HCT116 (cell line): Measurements from ENCODE around the gene RNASEH2C. TPM values are rescaled to one million over a fixed set of nuclear protein-coding genes. Genes with fewer than 3 reads are reported as not detected.

Experiments
- ATAC-seq: fragments of 200-7000 bp; cut with Tn5 transposase; 2 replicates; pipeline ENCODE4 v1.9.1; 2020; ENCODE audit warnings: mild to moderate bottlenecking, moderate library complexity
- BruUV-seq: library from RNA; stranded (reverse); fragments of 400-500 nt; replicated peaks from 2 replicates; lab custom pipeline; 2021; lab: Mats Ljungman, UMichigan
- CTCF ChIA-PET: fragments of 300-600 bp; sonication (Branson Sonifier 250); formaldehyde crosslinking; loops from one replicate; lab custom pipeline; 2021; ENCODE audit warnings: antibody characterized with exemption; lab: Charles Lee
- POLR2A ChIA-PET: fragments of 300-600, 350-600 bp; sonication (Branson Sonifier 250); formaldehyde crosslinking; loops from one replicate; lab custom pipeline; 2021; ENCODE audit warnings: antibody characterized with exemption; lab: Charles Lee
- RAD21 ChIA-PET, 2 experiments: fragments of 300-600 bp; sonication (Branson Sonifier 250); formaldehyde crosslinking; loops; one replicate each; lab custom pipeline; 2023; ENCODE audit warnings: low total read pairs in 2 of 2; ENCODE audit not compliant: uncharacterized antibody in 2 of 2, unreplicated experiment in 2 of 2, low non-redundant PET in 1 of 2; lab: Charles Lee
- DNase-seq: peaks from one replicate; pipeline ENCODE4 v3.0.0-alpha.2; 2010; ENCODE audit warnings: low read depth, low spot score
- H2AFZ ChIP-seq: fragments of 200-600 bp; shearing (Covaris generic), sonication (generic); 2 replicates; pipeline ENCODE4 v1.6.1; 2017; ENCODE audit warnings: low read depth, mixed run types, mixed read lengths, antibody characterized with exemption, low read length; ENCODE audit not compliant: poor library complexity, severe bottlenecking
- H3K27ac ChIP-seq: 2 replicates; pipeline ENCODE4 v1.5.1; 2012; ENCODE audit warnings: low read depth, low read length
- H3K27me3 ChIP-seq: fragments of 200-600 bp; sonication (generic); 2 replicates; pipeline ENCODE4 v1.6.1; 2016; ENCODE audit warnings: mixed run types, low read length, mixed read lengths; ENCODE audit not compliant: insufficient read depth
- H3K36me3 ChIP-seq, 2 experiments: fragments of 200-500 bp in 1 of 2; fragments of 200-600 bp in 1 of 2; sonication (Bioruptor generic) in 1 of 2; sonication (generic) in 1 of 2; 2 replicates each; pipeline versions ENCODE4 v1.5.1 to v1.6.1; 2014 to 2016; ENCODE audit warnings: low read length in 2 of 2, inconsistent platforms in 1 of 2, mixed read lengths in 1 of 2, mixed run types in 1 of 2; ENCODE audit not compliant: insufficient read depth in 2 of 2, control insufficient read depth in 1 of 2
- H3K4me1 ChIP-seq, 2 experiments: fragments of 200-600 bp in 1 of 2; sonication (generic) in 1 of 2; 2 replicates each; pipeline versions ENCODE4 v1.5.1 to v1.6.1; 2012 to 2017; ENCODE audit warnings: low read length in 2 of 2, inconsistent platforms in 1 of 2, mild to moderate bottlenecking in 1 of 2, mixed read lengths in 1 of 2, mixed run types in 1 of 2, moderate library complexity in 1 of 2; ENCODE audit not compliant: insufficient read depth in 2 of 2, control insufficient read depth in 1 of 2
- H3K4me2 ChIP-seq: fragments of 200-600 bp; sonication (generic); 2 replicates; pipeline ENCODE4 v1.6.1; 2017; ENCODE audit warnings: mixed run types, low read length, mixed read lengths
- H3K4me3 ChIP-seq, 2 experiments: fragments of 200-600 bp in 1 of 2; sonication (generic) in 1 of 2; replicated peaks in 1 of 2; 2 replicates each; pipeline ENCODE4 v1.5.1; 2011 to 2016; ENCODE audit warnings: low read length in 2 of 2, control low read depth in 1 of 2, low read depth in 1 of 2, mild to moderate bottlenecking in 1 of 2, mixed read lengths in 1 of 2, mixed run types in 1 of 2
- H3K79me2 ChIP-seq: fragments of 200-600 bp; sonication (generic); 2 replicates; pipeline ENCODE4 v1.6.1; 2017; ENCODE audit warnings: mild to moderate bottlenecking, mixed run types, low read length, moderate library complexity, mixed read lengths; ENCODE audit not compliant: insufficient read depth
- H3K9ac ChIP-seq: fragments of 200-600 bp; sonication (generic); 2 replicates; pipeline ENCODE4 v1.6.1; 2016; ENCODE audit warnings: low read length, mixed read lengths
- H3K9me2 ChIP-seq: fragments of 200-600 bp; sonication (generic), shearing (Covaris generic); 2 replicates; pipeline ENCODE4 v1.6.1; 2017; ENCODE audit warnings: mixed run types, mild to moderate bottlenecking, moderate library complexity; ENCODE audit not compliant: insufficient read depth
- H3K9me3 ChIP-seq, 2 experiments: fragments of 200-500 bp in 1 of 2; fragments of 200-600 bp in 1 of 2; sonication (Bioruptor generic) in 1 of 2; sonication (generic) in 1 of 2; 2 replicates each; pipeline ENCODE4 v1.6.1; 2014 to 2017; ENCODE audit warnings: low read length in 2 of 2, mixed read lengths in 2 of 2, inconsistent platforms in 1 of 2, low read depth in 1 of 2, mild to moderate bottlenecking in 1 of 2, mixed run types in 1 of 2, moderate library complexity in 1 of 2; ENCODE audit not compliant: control insufficient read depth in 1 of 2, insufficient read depth in 1 of 2
- H4K20me1 ChIP-seq: fragments of 200-600 bp; sonication (generic), shearing (Covaris generic); 2 replicates; pipeline ENCODE4 v1.6.1; 2017; ENCODE audit warnings: mixed run types, mild to moderate bottlenecking, moderate library complexity; ENCODE audit not compliant: insufficient read depth
- CBX3 ChIP-seq: IDR thresholded peaks from 2 replicates; pipeline ENCODE4 v1.6.1; 2012; ENCODE audit warnings: low read depth
- CEBPB ChIP-seq: IDR thresholded peaks from 2 replicates; pipeline ENCODE4 v1.6.1; 2012; ENCODE audit warnings: low read depth
- EZH2 ChIP-seq: fragments of 200-600 bp; sonication (generic); IDR thresholded peaks from 2 replicates; pipeline ENCODE4 v1.6.1; 2017; ENCODE audit warnings: antibody characterized with exemption, mixed run types
- EZH2phosphoT487 ChIP-seq: fragments of 200-600 bp; IDR thresholded peaks from 2 replicates; pipeline ENCODE4 v1.6.1; 2018; ENCODE audit warnings: antibody characterized with exemption, borderline replicate concordance
- FOSL1 ChIP-seq: IDR thresholded peaks from 2 replicates; pipeline ENCODE4 v1.6.1; 2012; ENCODE audit warnings: low read depth
- POLR2A ChIP-seq: IDR thresholded peaks from 2 replicates; pipeline ENCODE4 v1.7.0; 2011; ENCODE audit warnings: borderline replicate concordance; ENCODE audit not compliant: insufficient read depth, insufficient read length; ENCODE audit errors: extremely low read depth
- POLR2AphosphoS5 ChIP-seq: IDR thresholded peaks from 2 replicates; pipeline ENCODE4 v1.6.1; 2011; ENCODE audit warnings: mild to moderate bottlenecking, low read depth, low read length, moderate library complexity
- RAD21 ChIP-seq: IDR thresholded peaks from 2 replicates; pipeline ENCODE4 v1.6.1; 2012; ENCODE audit warnings: low read depth, mild to moderate bottlenecking
- SRF ChIP-seq: IDR thresholded peaks from 2 replicates; pipeline ENCODE4 v1.6.1; 2012; ENCODE audit warnings: low read depth
- TCF7L2 ChIP-seq: IDR thresholded peaks from 2 replicates; pipeline ENCODE4 v1.7.0; 2011; ENCODE audit warnings: borderline replicate concordance, inconsistent platforms; ENCODE audit not compliant: insufficient read depth, insufficient read length; ENCODE audit errors: extremely low read depth
- YY1 ChIP-seq: IDR thresholded peaks from 2 replicates; pipeline ENCODE4 v1.6.1; 2011; ENCODE audit warnings: low read length, low read depth, moderate library complexity, mild to moderate bottlenecking; ENCODE audit not compliant: insufficient replicate concordance; ENCODE audit errors: extremely low read depth
- ZFX ChIP-seq: fragments of 450-650 bp; IDR thresholded peaks from 2 replicates; pipeline ENCODE4 v1.6.1; 2017
- intact Hi-C: fragments of 100-400 bp; cut with micrococcal nuclease; formaldehyde crosslinking; loops from 2 replicates; pipeline ENCODE4 v1.10.0; 2022
- total RNA-seq: library from RNA; stranded (reverse); gene quantifications from one replicate; pipeline ENCODE4 v1.2.1, GENCODE V29; 2021; ENCODE audit not compliant: unreplicated experiment
- TF ChIP-seq, protein P1 (sequence below): IDR thresholded peaks from 2 replicates; pipeline ENCODE4 v1.6.1; 2012
- TF ChIP-seq, protein P2 (sequence below), 3 experiments: fragments of 200-600 bp in 1 of 3; sonication (generic) in 1 of 3; IDR thresholded peaks in 2 of 3; conservative IDR thresholded peaks in 1 of 3; 2 replicates each; pipeline ENCODE4 v1.5.1; 2012 to 2017; ENCODE audit warnings: low read depth in 2 of 3, low read length in 2 of 3, antibody characterized with exemption in 1 of 3, borderline replicate concordance in 1 of 3, control low read depth in 1 of 3, mild to moderate bottlenecking in 1 of 3, mixed read lengths in 1 of 3, mixed run types in 1 of 3, moderate library complexity in 1 of 3; ENCODE audit not compliant: insufficient read depth in 1 of 3
- TF ChIP-seq, protein P3 (sequence below): IDR thresholded peaks from 2 replicates; pipeline ENCODE4 v1.6.1; 2011; ENCODE audit warnings: mild to moderate bottlenecking, low read length, moderate library complexity; ENCODE audit not compliant: insufficient replicate concordance; ENCODE audit errors: extremely low read depth
- TF ChIP-seq, protein P4 (sequence below): IDR thresholded peaks from 2 replicates; pipeline ENCODE4 v1.6.1; 2012; ENCODE audit warnings: low read depth

The RNASEH2C gene
- total RNA-seq, 1 experiment from 2014 or later: 28.5 TPM

DNA sequence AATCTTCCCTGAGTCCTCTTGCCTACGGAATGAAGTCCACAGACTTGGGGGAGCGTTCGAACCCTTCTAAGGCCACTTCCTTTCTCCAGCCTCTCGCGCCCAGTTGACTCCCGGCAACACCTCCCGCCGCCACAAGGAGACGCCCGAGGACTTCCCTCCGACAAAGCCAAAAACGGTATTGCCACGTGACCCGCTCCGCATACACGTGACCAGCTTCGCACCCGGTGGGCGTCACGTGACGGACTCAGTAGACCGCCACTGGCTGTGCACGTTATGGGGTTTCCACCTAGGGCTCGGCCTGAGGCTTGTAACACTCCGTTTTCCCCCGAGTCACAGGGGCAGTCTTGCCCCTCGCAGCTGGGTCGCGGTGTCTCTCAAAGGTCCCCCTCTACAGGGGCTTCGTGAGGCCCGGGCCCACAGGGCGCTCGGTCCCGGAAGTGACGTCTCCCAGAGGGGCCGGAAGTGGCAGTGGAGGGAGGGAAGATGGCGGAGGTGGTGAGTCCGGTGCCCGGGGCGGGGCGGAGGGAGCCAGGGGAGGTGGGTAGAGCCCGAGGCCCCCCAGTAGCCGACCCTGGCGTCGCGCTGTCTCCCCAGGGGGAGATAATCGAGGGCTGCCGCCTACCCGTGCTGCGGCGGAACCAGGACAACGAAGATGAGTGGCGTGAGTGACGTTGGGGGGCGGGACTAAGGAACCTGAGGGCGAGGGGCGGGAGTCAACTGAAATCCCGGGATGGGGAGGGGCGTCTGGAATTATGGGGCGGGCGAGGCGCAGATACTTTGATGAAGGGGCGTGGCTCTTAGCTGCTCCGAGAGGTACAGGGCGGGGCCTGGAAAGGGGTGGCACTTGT is 8.6 kb downstream of the RNASEH2C start, which contains the start of gene KAT5:
Gene KAT5, plus strand, starts transcription at position 468 of the 848 bp plus-strand sequence. Its CDS starts 16 bp downstream, at position 484.
- ChIA-PET POLR2A (interaction anchor here (0.7 to 2.8 kb wide), 14 partner anchors 8 to 330 kb away, joined by 3 to 22 read pairs (median 6); partner anchors contain the start of genes CCDC85B, CFL1, FIBP and MUS81), CTCF (interaction anchor here (0.6 to 3.3 kb wide), 20 partner anchors 10 to 572 kb away, joined by 3 to 33 read pairs (median 4); partner anchors contain the start of genes AP5B1, CCDC85B, FIBP and MUS81), RAD21 (interaction anchor here (0.6 to 2.3 kb wide), 11 partner anchors 9 to 176 kb away, joined by 3 to 12 read pairs (median 4); partner anchors contain the start of genes FIBP (in 2 of the 2), MUS81 (in 1 of the 2), PCNX3 (in 1 of the 2) and RNASEH2C (in 1 of the 2))
- Histone ChIP-seq H3K36me3 (peaks cover 14 to 30% of the 10 kb centered on the region in 2 experiments), H3K27me3 (no peaks in the 10 kb centered on the region), H3K79me2 (peaks cover 30% of the 10 kb centered on the region; the same call in 1 of the 2 replicates), H3K27ac (peak within 1 kb of the TSS; percentile 93), H3K9ac (peak within 1 kb of the TSS; percentile 78), H3K4me1 (peaks cover 10 to 33% of the 10 kb centered on the region in 2 experiments; a peak in 3 of 4 replicates), H3K4me3 (peak within 1 kb of the TSS; percentile 64 to 72), H3K4me2 (peak within 1 kb of the TSS; percentile 83), H4K20me1 (no peaks in the 10 kb centered on the region), H3K9me3 (no peaks in the 10 kb centered on the region)
- DNase-seq: peak; percentile 98
- no TSS peak for BruUV-seq
- ATAC-seq: peak; percentile 80
- TF ChIP-seq ZFX: peak; percentile 43; the same call in 1 of the 2 replicates
- peak; percentile 23 for TF ChIP-seq POLR2A
- TF ChIP-seq RAD21: no peak
- TF ChIP-seq, protein P1, sequence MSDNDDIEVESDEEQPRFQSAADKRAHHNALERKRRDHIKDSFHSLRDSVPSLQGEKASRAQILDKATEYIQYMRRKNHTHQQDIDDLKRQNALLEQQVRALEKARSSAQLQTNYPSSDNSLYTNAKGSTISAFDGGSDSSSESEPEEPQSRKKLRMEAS: no peak
- no peak for TF ChIP-seq EZH2
- TF ChIP-seq, protein P2, sequence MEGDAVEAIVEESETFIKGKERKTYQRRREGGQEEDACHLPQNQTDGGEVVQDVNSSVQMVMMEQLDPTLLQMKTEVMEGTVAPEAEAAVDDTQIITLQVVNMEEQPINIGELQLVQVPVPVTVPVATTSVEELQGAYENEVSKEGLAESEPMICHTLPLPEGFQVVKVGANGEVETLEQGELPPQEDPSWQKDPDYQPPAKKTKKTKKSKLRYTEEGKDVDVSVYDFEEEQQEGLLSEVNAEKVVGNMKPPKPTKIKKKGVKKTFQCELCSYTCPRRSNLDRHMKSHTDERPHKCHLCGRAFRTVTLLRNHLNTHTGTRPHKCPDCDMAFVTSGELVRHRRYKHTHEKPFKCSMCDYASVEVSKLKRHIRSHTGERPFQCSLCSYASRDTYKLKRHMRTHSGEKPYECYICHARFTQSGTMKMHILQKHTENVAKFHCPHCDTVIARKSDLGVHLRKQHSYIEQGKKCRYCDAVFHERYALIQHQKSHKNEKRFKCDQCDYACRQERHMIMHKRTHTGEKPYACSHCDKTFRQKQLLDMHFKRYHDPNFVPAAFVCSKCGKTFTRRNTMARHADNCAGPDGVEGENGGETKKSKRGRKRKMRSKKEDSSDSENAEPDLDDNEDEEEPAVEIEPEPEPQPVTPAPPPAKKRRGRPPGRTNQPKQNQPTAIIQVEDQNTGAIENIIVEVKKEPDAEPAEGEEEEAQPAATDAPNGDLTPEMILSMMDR (IDR thresholded peaks at IDR 0.05 in 2 of 3, conservative IDR thresholded peaks at IDR 0.05 in 1 of 3; ENCODE audit: borderline replicate concordance in 1 of 3, insufficient read depth in 1 of 3, low read depth in 2 of 3, low read length in 2 of 3): peak in 2 of 3 experiments; percentile 94 to 97; a peak in 4 of 6 replicates
- no peak for TF ChIP-seq SRF
- no peak for TF ChIP-seq EZH2phosphoT487
- TF ChIP-seq, protein P3, sequence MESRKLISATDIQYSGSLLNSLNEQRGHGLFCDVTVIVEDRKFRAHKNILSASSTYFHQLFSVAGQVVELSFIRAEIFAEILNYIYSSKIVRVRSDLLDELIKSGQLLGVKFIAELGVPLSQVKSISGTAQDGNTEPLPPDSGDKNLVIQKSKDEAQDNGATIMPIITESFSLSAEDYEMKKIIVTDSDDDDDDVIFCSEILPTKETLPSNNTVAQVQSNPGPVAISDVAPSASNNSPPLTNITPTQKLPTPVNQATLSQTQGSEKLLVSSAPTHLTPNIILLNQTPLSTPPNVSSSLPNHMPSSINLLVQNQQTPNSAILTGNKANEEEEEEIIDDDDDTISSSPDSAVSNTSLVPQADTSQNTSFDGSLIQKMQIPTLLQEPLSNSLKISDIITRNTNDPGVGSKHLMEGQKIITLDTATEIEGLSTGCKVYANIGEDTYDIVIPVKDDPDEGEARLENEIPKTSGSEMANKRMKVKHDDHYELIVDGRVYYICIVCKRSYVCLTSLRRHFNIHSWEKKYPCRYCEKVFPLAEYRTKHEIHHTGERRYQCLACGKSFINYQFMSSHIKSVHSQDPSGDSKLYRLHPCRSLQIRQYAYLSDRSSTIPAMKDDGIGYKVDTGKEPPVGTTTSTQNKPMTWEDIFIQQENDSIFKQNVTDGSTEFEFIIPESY: no peak
- peak; percentile 44 for TF ChIP-seq POLR2AphosphoS5
- TF ChIP-seq CEBPB: no peak
- TF ChIP-seq CBX3: no peak
- no peak for TF ChIP-seq FOSL1
- TF ChIP-seq TCF7L2: peak; percentile 87
- TF ChIP-seq, protein P4, sequence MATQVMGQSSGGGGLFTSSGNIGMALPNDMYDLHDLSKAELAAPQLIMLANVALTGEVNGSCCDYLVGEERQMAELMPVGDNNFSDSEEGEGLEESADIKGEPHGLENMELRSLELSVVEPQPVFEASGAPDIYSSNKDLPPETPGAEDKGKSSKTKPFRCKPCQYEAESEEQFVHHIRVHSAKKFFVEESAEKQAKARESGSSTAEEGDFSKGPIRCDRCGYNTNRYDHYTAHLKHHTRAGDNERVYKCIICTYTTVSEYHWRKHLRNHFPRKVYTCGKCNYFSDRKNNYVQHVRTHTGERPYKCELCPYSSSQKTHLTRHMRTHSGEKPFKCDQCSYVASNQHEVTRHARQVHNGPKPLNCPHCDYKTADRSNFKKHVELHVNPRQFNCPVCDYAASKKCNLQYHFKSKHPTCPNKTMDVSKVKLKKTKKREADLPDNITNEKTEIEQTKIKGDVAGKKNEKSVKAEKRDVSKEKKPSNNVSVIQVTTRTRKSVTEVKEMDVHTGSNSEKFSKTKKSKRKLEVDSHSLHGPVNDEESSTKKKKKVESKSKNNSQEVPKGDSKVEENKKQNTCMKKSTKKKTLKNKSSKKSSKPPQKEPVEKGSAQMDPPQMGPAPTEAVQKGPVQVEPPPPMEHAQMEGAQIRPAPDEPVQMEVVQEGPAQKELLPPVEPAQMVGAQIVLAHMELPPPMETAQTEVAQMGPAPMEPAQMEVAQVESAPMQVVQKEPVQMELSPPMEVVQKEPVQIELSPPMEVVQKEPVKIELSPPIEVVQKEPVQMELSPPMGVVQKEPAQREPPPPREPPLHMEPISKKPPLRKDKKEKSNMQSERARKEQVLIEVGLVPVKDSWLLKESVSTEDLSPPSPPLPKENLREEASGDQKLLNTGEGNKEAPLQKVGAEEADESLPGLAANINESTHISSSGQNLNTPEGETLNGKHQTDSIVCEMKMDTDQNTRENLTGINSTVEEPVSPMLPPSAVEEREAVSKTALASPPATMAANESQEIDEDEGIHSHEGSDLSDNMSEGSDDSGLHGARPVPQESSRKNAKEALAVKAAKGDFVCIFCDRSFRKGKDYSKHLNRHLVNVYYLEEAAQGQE: no peak
- TF ChIP-seq YY1: peak; percentile 90
- TF ChIP-seq, all 23 proteins: peak for 6
- Histone ChIP-seq H3K9me2 (no peaks in the 10 kb centered on the region), H2AFZ (peak within 1 kb of the TSS; percentile 95)
- intact Hi-C loops: loop anchor here (1.0 to 5.0 kb wide), 6 partner anchors 70 to 177 kb away; partner anchors contain the start of genes AP5B1, CFL1, EFEMP2 and FIBP
